ENCODE results near the gene CRISPLD2.
"Not testable (repeated sequence)": the region's sequence is repeated elsewhere in the genome, so short reads cannot be mapped to it uniquely, and the experiment has no call there.

Gene CRISPLD2

GRCh38 chr16:84842516-84843148 is 22.8 kb downstream of the CRISPLD2 start:
- no peak for DNase-seq

- DNase-seq: no peak
Observed at GRCh38 chr16:84843149-84844048, 23.6 kb downstream of the CRISPLD2 start.

- no peak for DNase-seq
Observed at GRCh38 chr16:84844049-84844350, 24.2 kb downstream of the CRISPLD2 start.

- DNase-seq: no peak
Observed at GRCh38 chr16:84844559-84845495, 25.0 kb downstream of the CRISPLD2 start.

DNA sequence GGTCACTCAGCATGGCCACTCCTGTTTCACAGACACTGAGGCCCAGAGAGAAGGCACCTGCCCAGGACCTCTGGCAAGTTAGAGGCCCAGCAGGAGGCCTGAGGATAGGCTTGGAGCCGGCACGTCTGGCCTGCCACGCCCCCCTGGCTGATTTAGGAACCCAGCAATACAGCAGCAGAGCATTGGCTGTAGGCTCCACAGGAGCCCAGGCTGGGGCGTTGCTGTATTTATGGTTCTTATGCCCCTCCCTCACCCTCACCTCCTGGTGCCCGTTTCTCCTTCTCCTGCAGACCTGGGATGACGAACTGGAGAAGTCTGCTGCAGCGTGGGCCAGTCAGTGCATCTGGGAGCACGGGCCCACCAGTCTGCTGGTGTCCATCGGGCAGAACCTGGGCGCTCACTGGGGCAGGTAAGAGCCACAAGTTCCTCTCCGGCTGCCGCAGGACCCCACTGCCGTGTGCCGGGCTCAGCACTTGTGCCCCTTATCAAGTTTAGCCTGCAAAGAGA is 25.8 kb downstream of the CRISPLD2 start:
- no peak for DNase-seq

DNA sequence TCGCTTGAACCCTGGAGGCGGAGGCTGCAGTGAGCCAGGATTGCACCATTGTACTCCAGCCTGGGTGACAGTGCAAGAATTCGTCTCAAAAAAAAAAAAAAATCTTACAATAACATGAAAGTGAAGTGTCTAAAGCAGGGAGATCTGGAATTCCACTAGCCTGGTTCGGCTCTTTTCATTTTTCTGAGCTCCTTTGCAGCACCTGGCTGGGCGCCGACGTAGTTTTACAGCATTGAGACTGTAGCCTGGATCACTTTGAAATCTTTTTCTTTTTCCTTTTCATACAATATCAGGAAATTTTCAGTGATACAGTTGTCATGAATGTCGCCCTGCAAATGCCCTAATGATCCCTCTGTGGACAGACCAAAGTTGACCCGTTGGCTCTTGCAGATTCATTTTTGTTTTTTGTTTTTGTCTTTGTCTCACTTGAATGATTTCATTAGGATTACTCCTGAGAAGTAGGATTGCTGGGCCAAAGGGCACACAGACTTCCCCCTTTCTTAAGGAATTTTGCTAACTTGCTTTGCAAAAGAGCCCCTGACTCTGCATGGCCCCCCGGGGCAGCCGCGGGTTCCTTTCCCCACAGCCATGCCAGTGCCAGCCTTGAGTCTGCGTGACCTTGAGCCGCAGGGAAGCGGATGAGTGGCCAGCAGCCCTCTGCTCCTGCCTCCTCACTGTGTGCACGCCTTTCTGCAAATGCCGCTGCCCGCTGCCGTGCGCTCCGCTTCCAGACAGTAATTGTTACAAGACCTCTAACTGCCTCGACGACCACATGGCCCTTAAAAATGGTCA is 28.0 kb downstream of the CRISPLD2 start:
- no peak for DNase-seq

DNA sequence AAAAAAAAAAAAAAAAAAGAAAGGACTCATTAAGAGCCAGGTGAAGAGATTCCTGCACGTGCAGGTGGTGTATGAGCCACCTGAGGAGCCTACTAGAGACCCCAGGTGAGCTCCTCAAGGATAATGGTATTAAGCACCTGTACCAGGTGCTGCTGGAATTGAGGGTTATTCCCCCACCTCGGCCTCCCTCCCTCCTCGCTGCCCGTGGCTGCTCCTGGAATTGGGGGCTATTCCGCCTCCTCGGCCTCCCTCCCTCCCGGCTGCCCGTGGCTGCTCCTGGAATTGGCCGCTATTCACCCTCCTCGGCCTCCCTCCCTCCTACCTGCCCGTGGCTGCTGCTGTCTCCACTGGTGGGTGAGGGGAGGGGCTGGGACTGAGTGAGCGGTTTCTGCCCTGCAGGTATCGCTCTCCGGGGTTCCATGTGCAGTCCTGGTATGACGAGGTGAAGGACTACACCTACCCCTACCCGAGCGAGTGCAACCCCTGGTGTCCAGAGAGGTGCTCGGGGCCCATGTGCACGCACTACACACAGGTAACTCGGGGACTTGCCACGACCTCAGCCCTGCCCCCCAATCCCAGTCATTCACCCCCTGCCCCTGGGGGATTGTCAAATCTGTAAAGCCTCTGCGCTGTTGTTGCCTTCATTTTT is 29.3 kb downstream of the CRISPLD2 start:
- DNase-seq: no peak

- no peak for DNase-seq
Observed at GRCh38 chr16:84849751-84850150, 30.0 kb downstream of the CRISPLD2 start.

DNA sequence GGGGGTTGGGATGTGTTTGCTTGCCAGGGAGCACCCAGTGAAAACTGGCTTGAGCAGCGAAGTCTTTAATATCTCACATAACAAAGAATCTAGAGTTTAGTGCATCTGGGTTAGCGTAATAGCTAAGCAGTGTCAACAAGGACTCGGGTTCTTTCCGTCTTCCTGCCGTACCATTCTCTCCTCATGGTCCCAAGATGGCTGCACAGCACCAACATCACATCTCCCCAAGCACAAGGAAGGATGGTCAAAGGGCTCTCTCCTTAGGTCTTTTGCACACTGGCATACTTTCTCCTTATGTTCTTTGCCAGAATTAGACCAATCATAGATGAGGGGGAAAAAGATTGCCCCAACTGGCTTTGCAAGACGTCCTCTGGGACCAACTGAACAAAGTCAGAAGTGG is 30.9 kb downstream of the CRISPLD2 start:
- DNase-seq: no peak

- no peak for DNase-seq
Observed at GRCh38 chr16:84851192-84852127, 31.7 kb downstream of the CRISPLD2 start.

GRCh38 chr16:84853534-84853933 is 33.7 kb downstream of the CRISPLD2 start:
- DNase-seq: no peak

GRCh38 chr16:84854759-84855158 is 35.0 kb downstream of the CRISPLD2 start:
- no peak for DNase-seq

DNA sequence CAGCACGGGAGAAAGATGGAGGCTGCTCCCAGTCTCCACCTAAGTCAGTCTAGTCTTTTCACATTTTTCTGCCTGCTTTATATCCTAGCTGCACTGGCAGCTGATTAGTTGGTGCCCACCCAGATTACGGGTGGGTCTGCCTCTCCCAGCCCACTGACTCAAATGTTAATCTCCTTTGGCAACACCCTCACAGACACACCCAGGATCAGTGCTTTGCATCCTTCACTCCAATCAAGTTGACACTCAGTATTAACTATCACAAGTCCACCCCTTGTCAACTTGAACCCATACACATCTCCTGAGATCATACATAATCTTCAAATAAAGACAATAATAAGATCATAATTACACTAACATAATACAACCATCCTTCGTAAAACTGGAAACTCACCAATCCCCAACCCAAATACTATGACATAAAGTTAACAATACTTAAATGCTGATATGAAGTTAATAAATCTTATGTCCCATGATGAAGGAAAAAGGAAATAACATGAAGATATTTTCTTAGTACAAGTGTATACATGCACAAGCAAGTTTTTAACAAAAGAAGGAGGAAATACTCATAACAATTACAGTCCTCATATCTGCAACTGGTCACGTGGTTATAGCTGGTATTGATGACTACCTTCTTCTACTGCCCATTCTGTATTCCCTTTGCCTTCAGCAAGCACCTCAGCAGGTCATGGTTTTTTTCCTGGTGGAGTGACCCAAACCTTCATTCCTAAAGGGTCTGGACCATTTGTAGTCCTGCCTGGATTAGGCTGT is 35.8 kb downstream of the CRISPLD2 start:
- not testable (repeated sequence) for DNase-seq

DNA sequence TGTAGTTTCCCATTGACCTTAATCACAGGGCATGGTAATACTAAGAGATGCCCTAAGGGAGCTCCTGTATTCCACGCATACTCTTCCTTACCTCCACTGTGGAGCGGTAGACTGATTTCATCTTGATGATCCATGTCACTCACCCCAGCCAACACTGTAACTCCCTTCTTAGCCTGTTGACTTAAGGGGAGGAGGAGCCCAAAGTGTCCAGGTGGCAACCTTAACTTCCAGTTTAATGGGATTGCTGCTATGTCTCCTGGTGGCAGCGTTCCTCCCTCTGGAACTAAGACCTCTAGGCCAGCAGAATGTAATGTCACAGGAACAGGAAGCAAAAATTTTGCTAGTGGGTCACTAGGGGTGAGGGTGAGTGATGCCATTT is 36.4 kb downstream of the CRISPLD2 start:
- DNase-seq: not testable (repeated sequence)

DNA sequence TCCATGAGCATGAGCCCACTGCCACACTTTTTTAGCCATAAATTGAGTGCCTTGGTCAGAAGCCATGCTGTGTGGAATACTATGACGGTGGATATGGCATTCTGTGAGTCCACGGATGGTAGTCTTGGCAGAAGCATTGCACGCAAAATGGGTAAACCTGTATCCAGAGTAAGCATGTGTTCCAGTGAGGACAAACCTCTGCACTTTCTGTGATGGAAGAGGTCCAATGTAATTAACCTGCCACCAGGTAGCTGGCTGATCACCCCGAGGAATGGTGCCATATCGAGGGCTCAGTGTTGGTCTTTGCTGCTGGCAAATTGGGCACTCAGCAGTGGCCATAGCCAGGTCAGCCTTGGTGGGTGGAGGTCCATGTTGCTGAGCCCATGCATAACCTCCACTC is 37.0 kb downstream of the CRISPLD2 start:
- not testable (repeated sequence) for DNase-seq

- no peak for DNase-seq
Observed at GRCh38 chr16:84859681-84860080, 39.9 kb downstream of the CRISPLD2 start.

DNA sequence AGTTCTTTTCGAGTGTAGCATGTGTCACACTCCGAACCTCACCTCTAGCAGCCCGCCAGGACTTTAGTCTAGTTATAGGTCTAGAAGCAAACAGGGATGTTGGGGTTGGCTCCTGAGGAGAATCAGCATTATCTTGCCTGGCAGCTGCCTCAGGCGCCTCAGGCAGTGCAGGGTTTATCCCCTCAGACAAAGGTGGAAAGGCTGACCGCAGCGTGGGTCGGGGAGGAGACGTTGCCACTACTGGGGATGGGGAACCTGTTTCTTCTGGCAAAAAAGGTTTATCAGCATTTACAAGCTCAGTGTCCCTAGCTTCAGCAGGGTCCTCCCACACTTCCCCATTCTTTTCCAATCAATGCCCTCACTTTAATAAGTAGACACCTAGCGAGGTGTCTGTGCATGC is 40.6 kb downstream of the CRISPLD2 start:
- no peak for DNase-seq

GRCh38 chr16:84861671-84862070 is 41.9 kb downstream of the CRISPLD2 start:
- DNase-seq: no peak

GRCh38 chr16:84862804-84863480 is 43.2 kb downstream of the CRISPLD2 start:
- no peak for DNase-seq
